HEK293 (cell line): ENCODE results near the gene MTHFS.
"Not testable (repeated sequence)": the region's sequence is repeated elsewhere in the genome, so short reads cannot be mapped to it uniquely, and the experiment has no call there.

ENCODE experiments used
- CTCF ChIA-PET: fragments of 350-600 bp; formaldehyde crosslinking; extraction: SDS; loops from one replicate; lab custom pipeline; 2021; ENCODE audit warnings: antibody characterized with exemption; lab: Yijun Ruan, JAX
- POLR2A ChIA-PET: fragments of 300-600 bp; formaldehyde crosslinking; extraction: SDS; loops from one replicate; lab custom pipeline; 2020; ENCODE audit warnings: antibody characterized with exemption, inconsistent platforms; lab: Yijun Ruan, JAX
- H3K27ac ChIP-seq: fragments of 200-500 bp; sonication (Bioruptor generic); 2 replicates; pipeline ENCODE4 v1.5.1; 2014; ENCODE audit warnings: low read depth, low read length, control low read depth, inconsistent platforms; ENCODE audit errors: extremely low read depth
- H3K36me3 ChIP-seq, 2 experiments: fragments of 200-500 bp in 1 of 2; sonication (Bioruptor generic) in 1 of 2; 1 replicate in 1 of 2; 2 replicates in 1 of 2; pipeline ENCODE4 v1.5.1; 2014 to 2017; ENCODE audit warnings: inconsistent platforms in 2 of 2, low read length in 2 of 2; ENCODE audit not compliant: control insufficient read depth in 2 of 2, insufficient read depth in 1 of 2
- H3K4me1 ChIP-seq: fragments of 200-500 bp; sonication (Bioruptor generic); 2 replicates; pipeline ENCODE4 v1.5.1; 2014; ENCODE audit warnings: mild to moderate bottlenecking, low read length, inconsistent platforms; ENCODE audit not compliant: control insufficient read depth, insufficient read depth
- H3K4me3 ChIP-seq: 2 replicates; pipeline ENCODE4 v1.5.1; 2011; ENCODE audit warnings: low read depth, mild to moderate bottlenecking, control low read depth, low read length, moderate library complexity
- H3K9me3 ChIP-seq: fragments of 200-500 bp; sonication (Bioruptor generic); 2 replicates; pipeline ENCODE4 v1.5.1; 2014; ENCODE audit warnings: low read depth, low read length, inconsistent platforms; ENCODE audit not compliant: control insufficient read depth, insufficient read depth
- PRDM1 ChIP-seq: fragments of 450-650 bp; formaldehyde crosslinking; IDR thresholded peaks from 2 replicates; pipeline ENCODE4; 2016; ENCODE audit warnings: missing biosample characterization, missing genetic modification characterization
- RBAK ChIP-seq: fragments of 450-650 bp; formaldehyde crosslinking; IDR thresholded peaks from 2 replicates; pipeline ENCODE4 v1.5.1; 2016; ENCODE audit warnings: missing biosample characterization, missing genetic modification characterization
- SETDB1 ChIP-seq: IDR thresholded peaks from one replicate; pipeline ENCODE4 v1.6.1; 2017; ENCODE audit warnings: mild to moderate bottlenecking, low read length, moderate library complexity, mixed read lengths; ENCODE audit not compliant: insufficient read length
- ZBTB44 ChIP-seq: fragments of 450-650 bp; IDR thresholded peaks from 2 replicates; pipeline ENCODE4 v1.5.1; 2018; ENCODE audit warnings: missing biosample characterization, mild to moderate bottlenecking, missing genetic modification characterization
- ZNF513 ChIP-seq: fragments of 450-650 bp; IDR thresholded peaks from 2 replicates; pipeline ENCODE4 v1.5.1; 2018; ENCODE audit warnings: missing biosample characterization, missing genetic modification characterization
- ZNF561 ChIP-seq: fragments of 450-650 bp; IDR thresholded peaks from 2 replicates; pipeline ENCODE4 v1.5.1; 2018; ENCODE audit warnings: missing biosample characterization, missing genetic modification characterization, borderline replicate concordance
- ZNF777 ChIP-seq: fragments of 450-650 bp; formaldehyde crosslinking; IDR thresholded peaks from 2 replicates; pipeline ENCODE4 v1.5.1; 2017; ENCODE audit warnings: missing biosample characterization, missing genetic modification characterization, borderline replicate concordance
- TF ChIP-seq, protein P1 (sequence below): fragments of 450-650 bp; formaldehyde crosslinking; IDR thresholded peaks from 2 replicates; pipeline ENCODE4 v1.5.1; 2017; ENCODE audit warnings: missing biosample characterization, missing genetic modification characterization
- TF ChIP-seq, protein P2 (sequence below): fragments of 450-650 bp; formaldehyde crosslinking; IDR thresholded peaks from 2 replicates; pipeline ENCODE4 v1.5.1; 2016; ENCODE audit warnings: missing biosample characterization, missing genetic modification characterization

The MTHFS gene

DNA sequence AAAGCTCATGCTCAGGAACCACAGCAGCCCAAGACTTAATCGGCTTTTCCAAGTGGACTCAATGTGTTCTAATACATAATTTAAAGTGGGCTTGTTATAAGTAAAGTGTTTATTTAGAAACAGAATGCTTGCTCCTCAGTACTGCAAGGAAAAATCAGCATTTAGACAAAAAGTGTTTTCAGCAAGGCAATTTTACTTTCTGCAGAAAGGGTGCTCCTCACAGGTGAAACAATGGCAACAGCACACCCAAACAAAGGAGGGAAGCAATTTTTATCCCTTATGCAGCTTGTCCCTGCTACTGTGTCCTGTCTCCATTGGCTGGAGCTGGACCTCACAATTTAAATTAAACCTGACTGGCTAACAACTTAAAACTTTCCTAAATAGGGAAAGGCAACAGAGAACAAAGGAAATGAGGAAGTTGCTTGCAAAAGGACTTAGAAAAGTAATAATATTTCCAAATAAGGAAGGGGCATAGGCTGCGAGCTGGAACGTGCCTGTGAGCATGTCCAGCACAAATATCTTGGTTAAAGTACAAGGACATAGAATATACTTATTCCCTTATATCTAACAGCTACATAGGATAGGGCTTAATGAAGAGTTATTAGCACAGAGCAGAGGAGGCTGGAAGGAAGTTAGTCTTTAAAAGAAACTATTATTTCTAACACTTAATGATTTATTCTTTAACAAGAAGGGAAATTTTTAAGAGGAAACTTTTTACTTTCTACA lies 19.1 kb upstream of the MTHFS start:
- H3K4me3 ChIP-seq, H3K9me3 ChIP-seq, POLR2A ChIA-PET, H3K4me1 ChIP-seq, H3K27ac ChIP-seq: not testable (repeated sequence)
- CTCF ChIA-PET = interaction anchor here (0.6 to 1.2 kb wide), 4 partner anchors 40 to 1017 kb away, joined by 3 to 4 read pairs (median 3); no protein-coding TSS in a partner anchor
- peak; percentile 80 for TF ChIP-seq ZNF561 (tag by site-specific recombination)
- peak; percentile 99 for TF ChIP-seq SETDB1
- peaks cover 3 to 17% of the 10 kb centered on the region in 2 experiments; a peak in 2 of 3 replicates for H3K36me3 ChIP-seq

- Histone ChIP-seq H3K9me3 (no peaks in the 10 kb centered on the region), H3K36me3 (peaks cover 0 to 10% of the 10 kb centered on the region in 2 experiments; a peak in 1 of 3 replicates)
- POLR2A ChIA-PET = no interaction called here
These were observed 17.9 kb upstream of the MTHFS start for GRCh38 chr15:79914728-79915127.

GRCh38 chr15:79909556-79910335 lies 12.9 kb upstream of the MTHFS start:
- not testable (repeated sequence) for H3K4me1 ChIP-seq, H3K9me3 ChIP-seq, H3K36me3 ChIP-seq, H3K27ac ChIP-seq, H3K4me3 ChIP-seq
- ChIA-PET CTCF (interaction anchor here (0.8 to 1.1 kb wide), 3 partner anchors 35 to 58 kb away, joined by 3 to 4 read pairs (median 4); no protein-coding TSS in a partner anchor), POLR2A (interaction anchor here (1.9 kb wide), 1 partner anchor 13 kb away, joined by 7 read pairs; no protein-coding TSS in a partner anchor)

More at GRCh38 chr15:79914728-79915127, 17.9 kb upstream of the MTHFS start:
- no peaks in the 10 kb centered on the region for H3K4me1 ChIP-seq
- H3K27ac ChIP-seq = no peak overlapping the region
- H3K4me3 ChIP-seq = no peak overlapping the region
- CTCF ChIA-PET = no interaction called here
- no peak for TF ChIP-seq PRDM1 (tag by site-specific recombination)

DNA sequence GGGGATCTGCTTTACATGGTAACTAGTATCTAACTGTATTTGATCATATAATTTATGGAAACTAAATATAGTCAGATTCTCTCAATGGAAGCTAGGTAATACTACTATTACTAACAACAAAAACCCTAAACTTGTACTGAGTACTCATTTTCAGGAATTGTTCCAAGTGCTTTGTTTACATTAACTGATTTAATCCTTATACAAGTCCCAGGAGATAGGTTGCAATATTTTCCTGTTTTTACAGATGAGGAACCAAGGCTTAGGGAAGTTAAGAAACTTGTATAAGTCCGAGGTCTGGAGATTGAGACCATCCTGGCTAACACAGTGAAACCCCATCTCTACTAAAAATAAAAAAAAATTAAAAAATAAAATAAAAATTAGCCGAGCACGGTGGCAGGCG lies 7.5 kb upstream of the MTHFS start:
- H3K4me1 ChIP-seq = peaks cover 2% of the 10 kb centered on the region; the same call in 1 of the 2 replicates
- no peak for TF ChIP-seq ZNF513 (tag by site-specific recombination)
- no peak for TF ChIP-seq RBAK
- TF ChIP-seq, protein P1, sequence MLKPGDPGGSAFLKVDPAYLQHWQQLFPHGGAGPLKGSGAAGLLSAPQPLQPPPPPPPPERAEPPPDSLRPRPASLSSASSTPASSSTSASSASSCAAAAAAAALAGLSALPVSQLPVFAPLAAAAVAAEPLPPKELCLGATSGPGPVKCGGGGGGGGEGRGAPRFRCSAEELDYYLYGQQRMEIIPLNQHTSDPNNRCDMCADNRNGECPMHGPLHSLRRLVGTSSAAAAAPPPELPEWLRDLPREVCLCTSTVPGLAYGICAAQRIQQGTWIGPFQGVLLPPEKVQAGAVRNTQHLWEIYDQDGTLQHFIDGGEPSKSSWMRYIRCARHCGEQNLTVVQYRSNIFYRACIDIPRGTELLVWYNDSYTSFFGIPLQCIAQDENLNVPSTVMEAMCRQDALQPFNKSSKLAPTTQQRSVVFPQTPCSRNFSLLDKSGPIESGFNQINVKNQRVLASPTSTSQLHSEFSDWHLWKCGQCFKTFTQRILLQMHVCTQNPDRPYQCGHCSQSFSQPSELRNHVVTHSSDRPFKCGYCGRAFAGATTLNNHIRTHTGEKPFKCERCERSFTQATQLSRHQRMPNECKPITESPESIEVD = peak; percentile 73
- TF ChIP-seq, protein P2, sequence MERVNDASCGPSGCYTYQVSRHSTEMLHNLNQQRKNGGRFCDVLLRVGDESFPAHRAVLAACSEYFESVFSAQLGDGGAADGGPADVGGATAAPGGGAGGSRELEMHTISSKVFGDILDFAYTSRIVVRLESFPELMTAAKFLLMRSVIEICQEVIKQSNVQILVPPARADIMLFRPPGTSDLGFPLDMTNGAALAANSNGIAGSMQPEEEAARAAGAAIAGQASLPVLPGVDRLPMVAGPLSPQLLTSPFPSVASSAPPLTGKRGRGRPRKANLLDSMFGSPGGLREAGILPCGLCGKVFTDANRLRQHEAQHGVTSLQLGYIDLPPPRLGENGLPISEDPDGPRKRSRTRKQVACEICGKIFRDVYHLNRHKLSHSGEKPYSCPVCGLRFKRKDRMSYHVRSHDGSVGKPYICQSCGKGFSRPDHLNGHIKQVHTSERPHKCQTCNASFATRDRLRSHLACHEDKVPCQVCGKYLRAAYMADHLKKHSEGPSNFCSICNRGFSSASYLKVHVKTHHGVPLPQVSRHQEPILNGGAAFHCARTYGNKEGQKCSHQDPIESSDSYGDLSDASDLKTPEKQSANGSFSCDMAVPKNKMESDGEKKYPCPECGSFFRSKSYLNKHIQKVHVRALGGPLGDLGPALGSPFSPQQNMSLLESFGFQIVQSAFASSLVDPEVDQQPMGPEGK (tag by site-specific recombination) = no peak
- 0 out of 2 replicates have a peak, but pooled peaks have one; percentile 33 for TF ChIP-seq ZBTB44 (tag by site-specific recombination)
- TF ChIP-seq ZNF777 (tag by site-specific recombination) = no peak
- no peaks in the 10 kb centered on the region for H3K9me3 ChIP-seq
- H3K27ac ChIP-seq = no peak overlapping the region
- POLR2A ChIA-PET = interaction anchor here (2.1 kb wide), 1 partner anchor 19 kb away, joined by 6 read pairs; no protein-coding TSS in a partner anchor
- no peak overlapping the region for H3K4me3 ChIP-seq
- CTCF ChIA-PET = interaction anchor here (1.5 kb wide), 1 partner anchor 89 kb away, joined by 3 read pairs; no protein-coding TSS in a partner anchor
- peaks cover 0 to 8% of the 10 kb centered on the region in 2 experiments; a peak in 1 of 3 replicates for H3K36me3 ChIP-seq
